ENCODE data around the gene SPSB1. TPM values are rescaled to one million over a fixed set of nuclear protein-coding genes. Genes with fewer than 3 reads are reported as not detected.
A peak's percentile ranks its signal among the peaks of the same experiment; 100 is the strongest.

Gene SPSB1
- total RNA-seq, 6 experiments from 2014 or later, result 7.7 to 121 (median 37.0) TPM

DNA sequence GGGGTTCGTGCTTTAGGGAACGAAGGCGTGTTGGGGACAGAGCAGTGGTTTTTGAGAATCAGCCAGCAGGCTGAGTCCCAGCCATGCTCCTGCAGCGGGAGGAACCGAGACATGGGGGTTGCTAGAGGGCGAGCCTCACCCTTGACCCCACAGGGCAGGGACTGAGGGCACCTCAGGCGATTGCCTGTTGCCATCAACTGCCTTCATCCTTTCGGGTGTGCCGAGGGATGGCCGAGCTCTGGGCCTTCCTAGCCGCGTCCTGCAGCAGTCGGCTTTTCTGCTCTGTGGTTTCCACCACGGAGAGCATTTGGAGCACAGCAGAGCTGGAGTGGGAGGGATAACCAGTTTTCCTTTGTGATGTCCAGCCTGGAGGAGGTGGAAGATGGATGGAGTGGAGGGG, 13.3 kb downstream of the SPSB1 start:
- Histone ChIP-seq H3K4me3 (no peak overlapping the region), H3K27ac (no peak overlapping the region), H3K4me1 (no peaks in the 10 kb centered on the region), H3K36me3 (peaks cover 0 to 2% (median 0%) of the 10 kb centered on the region in 4 donors), H3K9me3 (no peaks in the 10 kb centered on the region), H3K27me3 (no peaks in the 10 kb centered on the region)
- ATAC-seq (peak in 1 of 4 donors; percentile 14), DNase-seq (no peak)
- TF ChIP-seq, protein P1, sequence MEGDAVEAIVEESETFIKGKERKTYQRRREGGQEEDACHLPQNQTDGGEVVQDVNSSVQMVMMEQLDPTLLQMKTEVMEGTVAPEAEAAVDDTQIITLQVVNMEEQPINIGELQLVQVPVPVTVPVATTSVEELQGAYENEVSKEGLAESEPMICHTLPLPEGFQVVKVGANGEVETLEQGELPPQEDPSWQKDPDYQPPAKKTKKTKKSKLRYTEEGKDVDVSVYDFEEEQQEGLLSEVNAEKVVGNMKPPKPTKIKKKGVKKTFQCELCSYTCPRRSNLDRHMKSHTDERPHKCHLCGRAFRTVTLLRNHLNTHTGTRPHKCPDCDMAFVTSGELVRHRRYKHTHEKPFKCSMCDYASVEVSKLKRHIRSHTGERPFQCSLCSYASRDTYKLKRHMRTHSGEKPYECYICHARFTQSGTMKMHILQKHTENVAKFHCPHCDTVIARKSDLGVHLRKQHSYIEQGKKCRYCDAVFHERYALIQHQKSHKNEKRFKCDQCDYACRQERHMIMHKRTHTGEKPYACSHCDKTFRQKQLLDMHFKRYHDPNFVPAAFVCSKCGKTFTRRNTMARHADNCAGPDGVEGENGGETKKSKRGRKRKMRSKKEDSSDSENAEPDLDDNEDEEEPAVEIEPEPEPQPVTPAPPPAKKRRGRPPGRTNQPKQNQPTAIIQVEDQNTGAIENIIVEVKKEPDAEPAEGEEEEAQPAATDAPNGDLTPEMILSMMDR (IDR thresholded peaks at IDR 0.05), result no peak
- no peak for TF ChIP-seq POLR2A (IDR thresholded peaks at IDR 0.05)
- WGBS (ENCODE audit: insufficient coverage, low coverage, low lambda C conversion rate, missing lambda C conversion rate), result no CpG with 5 or more reads among the region's 14 CpGs
- intact Hi-C loops (cut with DNase I), result no loop called here

DNA sequence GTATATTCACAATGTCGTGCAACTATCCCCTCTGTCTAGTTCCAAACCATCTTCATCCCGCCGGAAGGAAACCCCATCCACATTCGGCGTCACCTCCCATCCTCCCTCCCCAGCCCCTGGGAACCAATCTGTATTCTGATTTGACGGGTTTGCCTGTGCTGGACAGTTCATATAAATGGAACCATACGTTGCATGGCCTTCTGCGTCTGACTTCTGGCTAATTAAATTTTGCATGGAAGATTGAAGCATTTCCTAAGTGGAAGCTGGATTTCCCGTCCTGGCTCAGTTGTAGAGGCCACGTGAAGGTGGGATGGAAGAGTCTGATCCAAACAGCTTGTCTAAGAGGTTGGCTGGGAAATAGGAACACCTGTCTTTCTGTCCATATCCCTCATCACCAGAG, 14.6 kb downstream of the SPSB1 start:
- WGBS (ENCODE audit: insufficient coverage, low coverage, low lambda C conversion rate, missing lambda C conversion rate), result 82% methylated on average over 5 of the region's 10 CpGs
- Histone ChIP-seq H3K9me3 (no peaks in the 10 kb centered on the region), H3K4me1 (no peaks in the 10 kb centered on the region), H3K27ac (no peak overlapping the region), H3K36me3 (no peaks in the 10 kb centered on the region), H3K27me3 (no peaks in the 10 kb centered on the region), H3K4me3 (no peak overlapping the region)
- no peak for ATAC-seq
- intact Hi-C loops (cut with DNase I), result no loop called here
- no peak for TF ChIP-seq POLR2A (IDR thresholded peaks at IDR 0.05)
- TF ChIP-seq, protein P1 (IDR thresholded peaks at IDR 0.05), result no peak
- DNase-seq, result no peak

DNA sequence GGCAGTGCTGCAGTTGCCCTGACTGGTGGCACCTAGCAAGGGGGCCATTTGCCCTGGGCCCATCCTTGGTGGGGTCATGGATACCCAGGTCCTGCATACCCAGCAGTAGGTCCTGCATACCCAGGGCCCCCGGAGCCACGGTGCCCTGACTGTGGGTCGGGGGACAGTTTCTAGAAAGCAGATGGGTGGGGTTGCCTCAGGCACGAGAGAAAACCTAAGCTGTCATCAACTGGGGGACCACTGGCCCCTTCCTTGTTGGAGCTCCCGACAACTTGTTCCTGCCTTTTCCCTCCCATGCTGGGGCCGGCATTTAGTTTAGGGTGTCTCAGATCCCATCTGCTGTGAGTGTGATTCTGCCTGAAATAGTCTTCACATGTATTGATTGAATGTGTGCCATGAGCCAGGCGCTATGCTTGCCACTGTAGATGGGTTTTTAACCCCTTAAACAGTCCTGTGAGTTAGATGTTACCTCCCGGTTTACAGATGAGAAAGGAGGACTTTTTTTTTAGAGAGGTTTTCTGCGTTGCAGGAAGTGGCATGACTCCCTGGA, 15.6 kb downstream of the SPSB1 start:
- H3K27ac ChIP-seq, result no peak overlapping the region
- H3K9me3 ChIP-seq, result no peaks in the 10 kb centered on the region
- no peaks in the 10 kb centered on the region for H3K27me3 ChIP-seq
- ATAC-seq (no peak), DNase-seq (no peak)
- H3K36me3 ChIP-seq, result no peaks in the 10 kb centered on the region
- no peaks in the 10 kb centered on the region for H3K4me1 ChIP-seq
- no peak overlapping the region for H3K4me3 ChIP-seq
- no peak for TF ChIP-seq POLR2A (IDR thresholded peaks at IDR 0.05)
- TF ChIP-seq, protein P1 (IDR thresholded peaks at IDR 0.05), result no peak
- intact Hi-C loops (cut with DNase I), result no loop called here
- 79% methylated on average over 4 of the region's 9 CpGs for WGBS (ENCODE audit: insufficient coverage, low coverage, low lambda C conversion rate, missing lambda C conversion rate)

DNA sequence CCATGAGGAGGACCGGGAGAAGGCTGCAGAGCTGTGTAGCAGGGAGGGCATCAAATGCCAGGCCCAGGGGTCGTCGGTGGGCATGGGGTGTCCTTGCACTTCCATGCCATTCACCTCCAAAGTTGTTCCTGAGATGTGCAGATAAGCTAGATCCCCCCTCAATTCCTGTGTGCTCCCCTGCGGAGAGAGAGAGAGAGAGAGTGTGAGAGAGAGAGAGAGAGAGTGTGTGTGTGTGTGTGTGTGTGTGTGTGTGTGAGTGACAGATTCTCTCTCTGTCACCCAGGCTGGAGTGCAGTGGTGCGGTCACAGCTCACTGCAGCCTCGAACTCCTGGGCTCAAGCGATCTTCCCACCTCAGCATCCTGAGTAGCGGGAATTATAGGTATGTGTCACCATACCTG, 16.4 kb downstream of the SPSB1 start:
- Histone ChIP-seq H3K4me1 (no peaks in the 10 kb centered on the region), H3K36me3 (no peaks in the 10 kb centered on the region), H3K4me3 (no peak overlapping the region), H3K27me3 (no peaks in the 10 kb centered on the region), H3K27ac (no peak overlapping the region), H3K9me3 (no peaks in the 10 kb centered on the region)
- no CpG with 5 or more reads among the region's 8 CpGs for WGBS (ENCODE audit: insufficient coverage, low coverage, low lambda C conversion rate, missing lambda C conversion rate)
- TF ChIP-seq POLR2A (IDR thresholded peaks at IDR 0.05), result no peak
- TF ChIP-seq, protein P1 (IDR thresholded peaks at IDR 0.05), result no peak
- DNase-seq, result no peak
- intact Hi-C loops (cut with DNase I), result no loop called here
- no peak for ATAC-seq

DNA sequence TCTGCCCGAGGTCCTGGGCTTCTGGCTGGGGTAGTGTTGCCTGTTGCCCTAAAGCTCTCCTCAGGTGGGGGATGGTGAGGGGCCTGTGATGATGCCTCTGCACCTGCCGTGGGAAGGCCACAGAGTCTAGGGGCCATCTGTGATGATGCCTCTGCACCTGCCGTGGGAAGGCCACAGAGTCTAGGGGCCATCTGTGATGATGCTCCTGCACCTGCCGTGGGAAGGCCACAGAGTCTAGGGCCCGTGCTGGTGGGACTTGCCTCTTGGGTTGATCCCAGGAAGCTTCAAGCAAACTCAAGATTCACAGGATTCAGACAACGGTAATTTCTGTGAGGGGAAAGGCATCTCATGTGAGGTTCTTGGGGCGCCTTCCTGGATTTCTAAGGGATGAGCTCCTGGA, 17.3 kb downstream of the SPSB1 start:
- H3K27ac ChIP-seq, result no peak overlapping the region
- intact Hi-C loops (cut with DNase I), result no loop called here
- ATAC-seq (no peak), DNase-seq (no peak)
- no peaks in the 10 kb centered on the region for H3K36me3 ChIP-seq
- H3K27me3 ChIP-seq, result no peaks in the 10 kb centered on the region
- TF ChIP-seq, protein P1 (IDR thresholded peaks at IDR 0.05), result no peak
- no peak overlapping the region for H3K4me3 ChIP-seq
- no CpG with 5 or more reads among the region's 7 CpGs for WGBS (ENCODE audit: insufficient coverage, low coverage, low lambda C conversion rate, missing lambda C conversion rate)
- H3K4me1 ChIP-seq, result no peaks in the 10 kb centered on the region
- H3K9me3 ChIP-seq, result no peaks in the 10 kb centered on the region

Data from right lobe of liver (tissue), 6 donors.